Activated T-helper 1 cell treated with Interleukin-2 at 50 U/mL for 16 hours (primary cell): Measurements from ENCODE around the gene PITPNB.

Experiments
- DNase-seq: peaks from one replicate; pipeline ENCODE4 v3.0.0-alpha.2; 2020; ENCODE audit warnings: low read depth

PITPNB gene

DNA sequence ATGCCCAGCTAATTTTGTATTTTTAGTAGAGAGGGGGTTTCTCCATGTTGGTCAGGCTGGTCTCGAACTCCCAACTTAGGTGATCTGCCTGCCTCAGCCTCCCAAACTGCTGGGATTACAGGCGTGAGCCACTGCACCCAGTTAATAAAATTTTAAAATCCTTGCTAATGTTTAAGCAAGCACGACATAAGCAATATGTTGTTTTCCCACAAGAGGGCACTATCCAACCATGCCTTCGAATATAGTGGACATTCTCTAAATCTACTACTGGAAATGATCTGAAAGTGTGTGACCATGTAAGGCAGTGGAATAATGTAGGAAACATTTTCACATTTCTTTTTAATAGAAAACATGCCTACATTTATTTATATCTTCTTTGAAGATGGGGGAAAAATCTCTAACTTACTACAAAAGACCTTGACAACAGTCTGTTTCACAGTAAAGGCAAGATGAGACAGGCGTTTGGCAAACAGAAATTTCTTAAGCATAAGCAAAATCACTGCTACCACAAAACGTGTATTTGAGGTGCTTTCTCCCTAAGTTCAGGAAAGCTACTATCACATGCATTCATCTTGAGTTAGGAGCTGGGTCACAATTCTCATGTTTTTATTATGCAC lies 38.2 kb downstream of the PITPNB start:
- no peak for DNase-seq

DNA sequence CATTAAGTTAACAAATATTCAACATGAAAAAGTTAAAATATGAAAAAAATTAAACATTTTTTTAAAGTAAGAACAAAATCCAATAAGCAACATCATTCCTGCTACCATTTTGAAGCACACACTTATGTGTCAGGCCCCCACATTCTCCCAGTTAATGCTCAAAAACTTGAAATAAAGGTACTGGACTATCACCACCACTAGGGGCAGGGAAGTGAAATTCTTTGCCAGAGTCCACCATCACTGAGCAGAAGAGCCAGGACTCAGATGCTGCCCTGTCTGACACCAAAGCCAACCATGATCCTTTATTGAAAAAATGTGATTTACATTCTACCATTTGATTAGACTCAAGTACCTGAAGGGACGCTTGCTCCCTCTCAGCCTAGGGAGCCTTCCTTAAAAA lies 39.1 kb downstream of the PITPNB start:
- no peak for DNase-seq

DNA sequence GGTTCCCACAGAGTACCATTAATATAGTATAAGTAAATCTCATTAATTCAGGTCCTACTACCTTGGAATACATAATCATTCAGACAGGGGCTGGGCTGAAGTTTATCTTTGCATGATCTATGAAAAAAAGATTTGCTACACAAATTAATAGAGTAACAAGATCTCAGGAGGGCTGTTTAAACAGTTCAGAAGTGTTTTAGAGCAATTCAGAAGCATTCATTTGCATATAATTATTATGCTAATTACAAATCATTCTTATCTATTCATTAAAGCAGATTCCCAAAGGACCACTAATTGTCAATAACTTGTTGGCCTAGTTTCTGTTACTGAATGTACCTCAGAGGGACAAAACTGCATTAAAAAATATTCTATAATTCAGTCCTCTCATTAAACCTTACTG lies 40.5 kb downstream of the PITPNB start:
- no peak for DNase-seq

DNA sequence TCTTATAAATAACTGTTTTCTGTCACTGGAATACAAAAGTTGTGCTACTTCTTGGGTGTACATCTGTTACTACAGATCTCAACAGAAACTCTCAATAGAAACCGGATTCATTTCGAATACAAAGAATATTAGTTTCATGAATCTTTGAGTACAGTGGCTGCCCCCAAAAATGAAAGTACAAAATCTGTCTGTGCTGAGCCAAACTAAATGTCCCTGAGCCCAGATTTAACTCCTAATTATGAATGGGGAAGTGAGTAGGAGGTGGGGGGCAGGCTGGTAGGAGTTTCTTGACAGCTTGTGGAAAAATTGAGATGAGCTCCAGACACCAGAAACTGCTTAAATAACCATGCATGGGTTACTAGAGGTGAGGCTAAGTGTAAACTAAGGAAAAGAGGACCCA lies 41.6 kb downstream of the PITPNB start:
- DNase-seq, result no peak

DNA sequence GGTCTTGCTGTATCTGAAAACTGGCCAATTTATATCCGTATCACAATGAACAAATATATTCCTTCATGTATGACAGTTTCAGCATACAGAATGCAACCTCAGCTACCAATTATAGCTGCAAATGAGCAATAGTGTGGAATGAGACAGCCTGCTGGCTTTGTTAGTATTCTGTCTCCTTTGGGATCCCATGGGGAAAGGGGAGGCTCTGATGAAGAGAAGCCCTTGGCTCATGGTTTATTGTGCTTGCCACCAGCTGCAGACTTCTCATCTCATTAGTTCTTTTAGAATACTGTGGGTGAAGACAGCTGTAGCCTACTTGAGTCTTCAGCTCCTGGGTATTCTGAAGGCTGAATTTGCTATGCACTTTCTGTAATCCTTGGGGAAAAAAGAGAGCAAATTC lies 42.4 kb downstream of the PITPNB start:
- no peak for DNase-seq

DNA sequence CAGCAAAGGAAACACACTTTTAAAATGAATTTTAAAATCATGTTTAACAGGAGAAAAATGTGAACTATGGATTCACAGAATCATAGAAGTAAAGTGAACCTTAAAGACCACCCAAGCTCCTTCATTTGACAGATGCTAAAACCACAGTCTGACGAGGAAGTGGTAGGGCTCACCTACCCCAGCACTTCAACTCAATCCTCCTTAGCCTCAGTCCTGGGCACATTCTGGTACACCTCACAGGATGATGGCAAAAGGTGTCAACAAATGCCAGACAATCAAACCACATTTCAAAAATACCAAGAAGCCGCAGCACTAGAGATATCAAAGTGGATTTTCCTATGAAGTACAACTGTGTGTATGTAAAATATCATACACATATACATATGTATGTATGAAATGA lies 43.1 kb downstream of the PITPNB start:
- no peak for DNase-seq

DNA sequence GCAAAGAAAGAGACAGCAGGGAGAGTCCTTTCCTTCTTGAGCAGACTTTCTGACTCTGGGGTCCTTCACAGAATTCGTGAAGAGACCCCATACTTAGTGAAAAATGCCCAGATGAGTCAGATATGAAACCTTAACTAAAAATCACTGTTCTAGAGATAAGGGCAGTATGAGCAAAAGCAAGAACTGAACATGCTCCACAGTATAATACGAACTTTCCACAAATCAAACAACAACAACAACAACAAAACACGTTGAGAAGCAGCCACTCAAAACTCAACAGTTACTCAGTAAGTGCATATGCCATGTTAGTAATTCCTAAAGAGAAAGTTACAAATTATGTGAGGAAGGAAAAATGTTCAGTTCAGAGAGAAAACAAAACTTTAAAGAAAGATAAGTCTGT lies 44.3 kb downstream of the PITPNB start:
- DNase-seq, result no peak

DNA sequence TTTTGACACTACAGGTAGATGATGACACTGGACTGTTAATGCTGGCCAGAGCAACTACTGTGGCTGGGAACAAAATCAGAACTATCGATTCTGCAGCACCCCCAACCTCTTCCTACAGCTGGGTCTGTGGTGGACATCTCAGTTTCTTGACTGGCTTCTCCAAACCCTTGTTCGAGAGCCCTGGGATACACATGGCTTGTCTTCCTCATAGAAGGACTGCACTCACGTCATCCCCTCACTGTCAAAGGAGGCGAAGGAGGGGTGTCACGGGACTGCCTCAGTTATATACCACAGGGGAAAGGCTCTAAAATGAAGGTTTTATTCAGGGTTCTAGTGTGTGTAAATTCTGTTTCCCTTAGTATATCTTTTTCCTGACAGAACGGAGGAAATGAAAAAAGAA lies 44.9 kb downstream of the PITPNB start:
- no peak for DNase-seq

DNA sequence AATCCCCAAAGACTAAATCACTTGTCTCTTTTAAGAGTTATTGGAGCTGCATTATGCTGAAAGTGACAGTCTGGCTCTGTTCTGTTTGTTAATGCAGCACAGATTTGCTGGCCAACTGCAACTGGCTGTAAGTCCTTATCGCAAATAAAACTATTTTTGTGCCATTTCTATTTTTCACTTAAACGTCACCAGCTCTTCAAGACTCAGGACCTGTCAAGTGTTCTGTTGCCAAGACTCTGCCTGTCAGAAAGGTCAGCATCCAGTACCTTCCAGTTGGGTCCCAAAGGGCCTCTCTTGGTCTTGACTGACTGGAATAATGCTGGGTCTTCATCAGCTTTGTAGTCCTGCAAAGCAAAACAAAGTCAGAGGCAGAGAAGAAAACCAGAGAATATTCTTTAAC lies 45.6 kb downstream of the PITPNB start:
- no peak for DNase-seq

DNA sequence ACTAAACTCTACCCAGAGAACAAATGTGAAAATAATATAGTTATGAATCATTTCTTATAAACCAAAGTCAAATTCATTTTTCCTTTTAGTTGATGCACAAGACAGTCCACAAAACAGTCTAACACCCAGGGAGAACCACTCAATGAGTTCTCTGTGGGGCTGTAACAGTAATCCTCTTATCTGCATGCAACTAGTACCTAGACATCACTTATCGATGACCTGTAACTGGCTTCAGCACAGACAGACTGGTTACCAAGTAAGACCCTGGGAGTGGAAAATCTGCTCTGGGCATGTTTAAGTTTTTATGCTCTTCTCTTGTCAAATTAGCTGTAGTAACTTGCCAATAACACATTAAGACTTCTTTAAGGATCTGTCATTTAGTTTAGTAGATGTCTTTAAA lies 46.6 kb downstream of the PITPNB start:
- no peak for DNase-seq

DNA sequence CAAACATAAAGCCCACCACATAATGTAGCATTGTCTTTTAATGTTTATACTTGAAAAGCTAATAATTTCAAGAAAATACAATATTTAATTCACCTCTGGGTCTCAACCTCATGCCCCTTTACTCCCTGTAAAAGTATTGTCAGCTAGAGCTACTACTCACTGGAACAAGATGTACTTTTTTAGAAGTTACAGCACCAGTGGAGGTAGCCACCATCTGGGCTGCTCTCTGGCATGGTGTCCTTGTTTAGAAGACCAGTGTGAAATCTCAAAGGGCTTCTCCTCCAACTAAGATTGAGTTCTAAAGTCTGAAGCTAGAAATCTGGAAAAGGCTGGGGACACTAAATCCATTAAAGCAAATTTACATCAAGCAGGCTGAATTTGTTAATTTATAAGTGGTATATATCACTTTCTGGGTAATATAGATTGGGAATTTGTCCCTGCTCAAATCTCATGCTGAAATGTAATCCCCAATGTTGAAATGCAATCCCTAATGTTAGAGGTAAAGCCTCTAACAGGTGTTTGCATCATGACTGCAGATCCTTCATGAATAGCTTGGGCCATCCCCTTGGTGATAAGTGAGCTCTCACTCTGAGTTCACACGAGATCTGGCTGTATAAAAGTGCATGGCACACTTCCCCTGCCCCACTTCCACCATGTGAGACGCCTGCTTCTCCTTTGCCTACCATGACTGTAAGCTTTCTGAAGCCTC lies 47.6 kb downstream of the PITPNB start:
- no peak for DNase-seq

DNA sequence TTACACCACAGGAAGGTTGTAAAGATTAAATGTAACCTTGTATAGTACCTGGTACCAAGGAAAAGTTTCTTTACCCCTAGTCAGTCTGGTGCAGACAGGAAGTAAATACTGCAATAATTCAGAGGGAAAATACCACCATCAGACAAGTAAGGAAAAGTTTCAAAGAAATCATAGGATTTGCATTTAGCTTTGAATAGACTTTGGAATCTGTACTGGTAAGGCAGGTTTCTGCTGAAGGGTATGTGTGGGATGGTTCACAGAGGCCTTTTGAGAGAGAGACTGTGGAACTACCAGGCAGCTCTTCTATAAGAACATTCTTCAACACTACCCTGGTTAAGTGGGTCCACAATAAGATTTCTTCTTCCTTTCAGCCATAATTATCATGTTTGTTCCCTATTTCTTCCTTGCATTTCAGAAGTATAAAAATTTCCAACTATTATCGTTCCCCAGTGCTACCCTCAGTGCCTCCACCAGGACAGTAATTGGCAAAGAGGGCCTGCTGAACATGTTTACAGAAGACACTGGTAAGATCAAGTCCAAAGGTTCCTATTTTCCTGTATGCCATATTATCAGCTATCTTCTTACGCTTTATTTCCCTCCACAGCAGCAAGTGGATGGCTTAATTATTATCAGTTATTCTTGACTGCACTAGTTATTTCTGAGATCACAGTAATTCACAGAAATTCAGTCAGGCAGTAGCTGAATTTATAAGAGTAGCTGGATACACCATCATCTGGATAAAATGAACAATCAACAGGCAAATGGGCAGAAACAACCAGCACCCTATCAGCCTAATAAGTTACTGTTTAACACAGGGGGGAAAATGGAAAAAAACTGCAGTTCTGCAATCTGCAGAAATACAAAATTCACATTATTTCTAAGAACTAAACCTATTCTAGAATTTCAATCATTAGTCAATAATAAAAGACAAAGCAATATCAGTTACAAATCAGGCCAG lies 48.5 kb downstream of the PITPNB start:
- DNase-seq, result no peak

DNA sequence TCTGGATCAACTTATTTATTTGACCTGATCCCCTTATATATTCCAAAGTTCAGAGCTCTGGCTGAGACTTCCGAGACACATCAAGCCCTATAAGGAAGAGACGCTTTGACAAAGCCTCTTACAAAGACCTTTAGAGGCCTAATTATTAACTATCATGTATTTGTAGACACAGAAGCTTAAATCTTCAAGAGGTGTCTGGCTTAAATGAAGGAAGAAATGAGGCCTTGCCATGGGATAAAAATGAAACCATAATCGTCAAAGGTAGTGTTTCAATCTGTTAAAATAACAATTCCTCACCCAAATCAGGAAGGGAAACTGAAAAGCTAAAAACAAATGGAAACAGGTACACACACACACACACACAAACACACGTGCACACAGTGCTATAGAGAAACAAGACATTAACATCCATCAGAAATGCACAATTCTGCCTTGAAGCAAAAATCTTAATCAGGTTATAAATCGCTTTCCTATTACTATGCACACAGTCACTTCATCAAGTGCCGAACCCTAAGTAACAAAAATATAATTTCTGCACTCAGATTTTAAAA lies 50.2 kb downstream of the PITPNB start:
- no peak for DNase-seq

DNA sequence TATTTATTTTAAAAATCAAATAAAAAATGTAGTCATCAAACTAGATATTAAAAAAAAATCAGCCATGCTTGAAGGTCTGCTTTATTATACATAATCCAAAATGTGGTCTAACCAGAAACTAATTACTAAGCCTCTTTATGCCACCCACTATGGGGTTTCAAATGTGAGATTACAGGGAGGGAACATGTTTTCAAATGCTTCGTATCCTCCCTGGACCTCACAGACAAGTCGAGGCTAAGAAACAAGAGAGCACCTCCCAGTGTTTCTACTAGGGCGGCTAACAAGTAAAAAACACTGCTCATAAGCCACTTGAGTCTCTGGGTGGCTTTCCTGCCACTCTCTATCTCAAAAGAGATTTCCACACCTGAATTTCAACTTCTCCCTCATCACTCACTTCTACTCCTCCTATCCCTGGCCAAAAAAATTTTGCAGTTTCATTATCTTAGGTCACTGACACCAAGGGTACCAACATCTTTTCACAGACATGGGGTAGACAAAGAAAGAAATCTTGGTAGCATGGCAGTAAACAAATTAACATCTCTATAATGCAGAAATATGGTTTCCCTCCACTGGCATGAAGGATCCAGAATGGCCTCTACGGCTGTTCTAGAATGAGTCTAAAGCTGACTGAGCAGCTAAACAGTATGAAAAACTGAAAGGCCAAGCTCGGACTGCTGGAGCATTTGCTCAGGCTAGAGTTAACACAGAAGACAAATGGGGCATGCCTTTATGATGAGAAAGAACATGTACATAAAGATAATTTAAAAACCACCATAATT lies 50.9 kb downstream of the PITPNB start:
- DNase-seq, result no peak

DNA sequence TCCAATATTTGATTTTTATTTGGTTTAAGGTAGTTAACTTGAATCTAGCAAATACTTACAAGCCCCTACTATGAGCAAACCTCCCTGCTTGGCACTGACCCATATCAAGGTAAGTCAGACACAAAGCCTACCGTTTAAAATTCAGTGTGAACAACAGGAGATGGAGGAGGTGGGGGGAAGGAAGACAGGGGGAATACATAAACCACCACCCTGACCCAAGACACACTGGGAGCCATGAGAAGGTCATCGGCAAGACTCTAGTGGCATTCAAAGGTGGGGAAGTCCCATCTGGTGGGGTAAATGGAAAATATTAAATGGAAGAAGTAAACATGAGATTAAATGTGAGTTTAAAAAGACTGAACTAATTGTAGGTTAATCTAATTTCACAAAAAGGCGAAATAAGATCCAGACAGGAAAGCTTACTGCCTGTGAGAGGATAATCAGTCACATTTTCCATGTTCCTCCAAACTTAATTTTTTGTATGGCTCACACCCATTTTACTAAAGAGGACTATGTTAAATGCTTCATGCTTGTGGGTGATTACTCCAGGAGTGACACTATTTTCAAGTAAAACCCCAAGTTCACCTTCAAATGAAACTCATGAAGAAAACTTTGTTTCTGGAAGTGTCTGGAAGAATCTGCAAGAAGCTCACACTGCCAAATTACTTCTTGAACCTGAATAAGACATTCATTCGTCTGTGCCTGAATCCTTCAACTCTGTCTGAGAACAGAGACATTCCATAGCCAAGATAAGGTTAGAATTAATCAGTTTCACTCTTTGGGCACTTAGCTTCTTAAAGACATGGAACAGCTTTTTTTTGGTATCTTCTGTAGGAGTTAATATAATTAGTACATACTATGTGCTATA lies 51.7 kb downstream of the PITPNB start:
- no peak for DNase-seq

DNA sequence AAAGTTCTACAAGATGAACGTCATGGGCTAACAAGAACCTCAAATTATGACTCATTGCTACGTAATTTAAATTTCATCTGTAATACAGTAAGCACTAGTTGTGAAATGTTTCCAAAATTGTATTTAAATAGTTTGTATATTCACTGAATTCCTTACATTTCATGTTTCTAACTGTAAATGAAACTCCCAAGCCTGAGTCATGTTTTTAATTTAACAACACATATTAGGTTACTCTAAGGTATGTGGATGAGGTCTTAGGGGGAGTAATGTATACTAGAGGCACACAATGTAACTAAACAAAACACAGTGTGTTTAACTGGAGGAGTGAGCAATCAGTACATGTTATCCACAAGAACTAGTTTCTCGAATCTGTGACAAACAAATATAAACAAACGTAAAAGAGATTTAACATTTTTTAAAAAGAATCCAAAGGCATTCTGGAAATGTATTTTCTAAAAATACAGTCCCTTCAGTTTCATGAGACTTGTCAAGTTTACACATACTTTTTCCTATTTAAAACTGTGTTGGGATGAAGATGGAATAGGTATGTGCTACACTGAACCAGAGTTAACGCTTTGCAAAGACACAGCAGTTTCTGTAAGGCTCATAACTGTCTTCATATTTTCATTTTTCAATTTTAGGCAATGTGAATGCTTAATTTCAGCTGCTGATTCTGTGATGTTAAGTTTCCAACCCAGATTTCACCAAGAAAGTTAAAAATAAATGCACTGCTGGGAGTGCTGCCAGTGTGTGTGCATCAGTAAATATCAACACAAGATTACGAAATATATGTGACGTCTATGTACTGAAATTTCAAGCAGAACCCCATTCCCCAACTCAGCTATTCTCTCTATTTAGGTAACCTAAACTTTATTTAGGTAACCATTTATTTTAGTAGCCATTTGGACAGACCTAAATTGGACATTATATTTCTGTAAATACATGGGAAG lies 52.6 kb downstream of the PITPNB start:
- no peak for DNase-seq

DNA sequence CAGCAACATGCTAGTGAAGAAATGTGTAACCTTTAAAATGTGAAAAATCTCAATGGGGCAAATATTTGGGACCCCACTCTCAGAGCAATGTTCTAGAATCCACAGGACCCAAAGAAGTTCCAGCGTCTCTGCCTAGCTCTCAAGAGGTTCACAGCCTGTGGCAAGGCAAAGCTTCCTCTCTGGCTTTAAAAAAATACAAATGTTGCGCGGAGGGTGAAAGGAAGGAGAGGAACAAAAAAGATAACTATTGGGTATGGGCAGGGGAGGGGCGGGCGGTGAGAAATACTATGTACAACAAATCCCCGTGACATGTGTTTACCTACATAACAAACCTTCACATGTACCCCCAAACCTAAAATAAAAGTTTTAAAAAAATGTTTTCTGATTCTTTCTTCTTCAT lies 53.6 kb downstream of the PITPNB start:
- no peak for DNase-seq

DNA sequence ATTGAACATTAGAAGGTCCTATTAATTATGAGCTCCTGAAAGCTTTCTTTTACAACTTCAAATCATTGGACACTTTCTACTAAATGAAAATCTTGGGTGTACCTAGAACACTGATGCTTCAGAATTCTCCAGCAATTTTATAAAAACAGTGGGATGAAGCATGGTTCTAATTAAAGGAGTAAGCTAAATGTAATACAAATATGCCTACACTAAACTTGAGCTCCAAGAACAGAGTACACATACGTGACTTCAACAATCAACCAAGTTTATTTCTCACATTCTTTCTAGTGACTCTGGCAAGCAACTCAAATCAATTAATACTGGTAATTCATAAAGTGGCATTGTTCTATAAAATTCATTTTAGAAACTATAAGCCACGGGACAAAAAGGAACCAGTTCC lies 55.5 kb downstream of the PITPNB start:
- no peak for DNase-seq

DNA sequence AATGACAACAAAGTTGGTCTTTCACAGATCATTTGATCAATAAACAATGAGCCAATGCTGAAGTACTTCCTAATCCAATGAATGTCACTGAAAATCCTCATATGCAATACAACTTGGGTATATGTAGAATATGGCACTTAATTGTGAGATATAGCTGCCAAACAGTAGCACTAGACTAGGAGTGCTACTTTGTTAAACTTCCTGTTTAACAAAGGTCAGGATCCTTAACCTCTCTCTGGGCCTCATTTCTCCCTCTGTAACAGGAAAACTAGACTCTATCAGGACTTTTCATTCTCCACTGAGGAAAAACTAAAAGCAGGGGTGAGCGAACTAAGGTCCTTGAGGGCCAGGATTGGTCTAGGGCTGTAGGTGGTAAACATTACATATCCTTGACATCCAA lies 56.1 kb downstream of the PITPNB start:
- DNase-seq, result no peak

DNA sequence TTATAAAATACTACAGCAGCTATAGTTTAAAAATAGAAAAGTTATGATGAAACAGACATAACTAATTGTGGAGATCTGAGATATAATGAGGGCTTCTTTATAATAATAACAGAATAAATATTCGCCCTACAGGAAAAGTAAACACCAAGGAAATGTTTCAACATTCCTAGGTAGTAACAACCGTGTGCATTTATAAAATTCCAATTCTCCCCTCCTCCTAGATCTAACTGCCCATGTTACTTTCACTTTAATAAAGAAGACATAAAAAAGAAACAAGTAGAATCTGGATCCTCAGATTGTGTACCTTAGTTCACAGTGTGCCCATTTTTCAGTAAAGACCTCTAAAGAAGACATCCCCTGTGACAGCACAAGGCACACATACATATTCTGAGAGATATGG lies 59.7 kb downstream of the PITPNB start:
- DNase-seq, result no peak
